Measurements from ENCODE around the gene DNAJC21.
"Not testable (repeated sequence)": the region's sequence is repeated elsewhere in the genome, so short reads cannot be mapped to it uniquely, and the experiment has no call there.

The DNAJC21 gene

GRCh38 chr5:34919077-34919476 is 10.3 kb upstream of the DNAJC21 start:
- DNase-seq (ENCODE audit: low spot score) (no peak), ATAC-seq (ENCODE audit: low read depth) (no peak)
- Histone ChIP-seq H3K4me1 (ENCODE audit: insufficient read depth, poor library complexity, severe bottlenecking) (peaks cover 30% of the 10 kb centered on the region), H3K27ac (ENCODE audit: poor library complexity, severe bottlenecking) (no peak overlapping the region), H3K27me3 (ENCODE audit: insufficient read depth, poor library complexity, severe bottlenecking) (no peaks in the 10 kb centered on the region), H3K9me3 (ENCODE audit: severe bottlenecking) (no peaks in the 10 kb centered on the region), H3K4me3 (ENCODE audit: severe bottlenecking) (no peak overlapping the region), H3K36me3 (ENCODE audit: low read depth) (peaks cover 75% of the 10 kb centered on the region)
- TF ChIP-seq, protein P1, sequence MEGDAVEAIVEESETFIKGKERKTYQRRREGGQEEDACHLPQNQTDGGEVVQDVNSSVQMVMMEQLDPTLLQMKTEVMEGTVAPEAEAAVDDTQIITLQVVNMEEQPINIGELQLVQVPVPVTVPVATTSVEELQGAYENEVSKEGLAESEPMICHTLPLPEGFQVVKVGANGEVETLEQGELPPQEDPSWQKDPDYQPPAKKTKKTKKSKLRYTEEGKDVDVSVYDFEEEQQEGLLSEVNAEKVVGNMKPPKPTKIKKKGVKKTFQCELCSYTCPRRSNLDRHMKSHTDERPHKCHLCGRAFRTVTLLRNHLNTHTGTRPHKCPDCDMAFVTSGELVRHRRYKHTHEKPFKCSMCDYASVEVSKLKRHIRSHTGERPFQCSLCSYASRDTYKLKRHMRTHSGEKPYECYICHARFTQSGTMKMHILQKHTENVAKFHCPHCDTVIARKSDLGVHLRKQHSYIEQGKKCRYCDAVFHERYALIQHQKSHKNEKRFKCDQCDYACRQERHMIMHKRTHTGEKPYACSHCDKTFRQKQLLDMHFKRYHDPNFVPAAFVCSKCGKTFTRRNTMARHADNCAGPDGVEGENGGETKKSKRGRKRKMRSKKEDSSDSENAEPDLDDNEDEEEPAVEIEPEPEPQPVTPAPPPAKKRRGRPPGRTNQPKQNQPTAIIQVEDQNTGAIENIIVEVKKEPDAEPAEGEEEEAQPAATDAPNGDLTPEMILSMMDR (IDR thresholded peaks at IDR 0.05; ENCODE audit: poor library complexity, severe bottlenecking): peak; percentile 5

GRCh38 chr5:34923256-34923655 is 6.1 kb upstream of the DNAJC21 start:
- Histone ChIP-seq H3K27ac (ENCODE audit: poor library complexity, severe bottlenecking) (peak overlapping the region; percentile 41), H3K4me1 (ENCODE audit: insufficient read depth, poor library complexity, severe bottlenecking) (peaks cover 23% of the 10 kb centered on the region), H3K36me3 (ENCODE audit: low read depth) (peaks cover 88% of the 10 kb centered on the region)
- ATAC-seq (ENCODE audit: low read depth); H3K9me3 ChIP-seq (ENCODE audit: severe bottlenecking); H3K4me3 ChIP-seq (ENCODE audit: severe bottlenecking); H3K27me3 ChIP-seq (ENCODE audit: insufficient read depth, poor library complexity, severe bottlenecking); DNase-seq (ENCODE audit: low spot score): not testable (repeated sequence)

GRCh38 chr5:34923694-34924461 is 5.5 kb upstream of the DNAJC21 start:
- Histone ChIP-seq H3K4me1 (ENCODE audit: insufficient read depth, poor library complexity, severe bottlenecking) (peaks cover 23% of the 10 kb centered on the region), H3K27me3 (ENCODE audit: insufficient read depth, poor library complexity, severe bottlenecking) (no peaks in the 10 kb centered on the region), H3K27ac (ENCODE audit: poor library complexity, severe bottlenecking) (peak overlapping the region; percentile 41), H3K9me3 (ENCODE audit: severe bottlenecking) (no peaks in the 10 kb centered on the region), H3K36me3 (ENCODE audit: low read depth) (peaks cover 82% of the 10 kb centered on the region), H3K4me3 (ENCODE audit: severe bottlenecking) (no peak overlapping the region)
- ATAC-seq (ENCODE audit: low read depth) (peak; percentile 97), DNase-seq (ENCODE audit: low spot score) (no peak)
- TF ChIP-seq, protein P1 (IDR thresholded peaks at IDR 0.05; ENCODE audit: poor library complexity, severe bottlenecking): no peak

DNA sequence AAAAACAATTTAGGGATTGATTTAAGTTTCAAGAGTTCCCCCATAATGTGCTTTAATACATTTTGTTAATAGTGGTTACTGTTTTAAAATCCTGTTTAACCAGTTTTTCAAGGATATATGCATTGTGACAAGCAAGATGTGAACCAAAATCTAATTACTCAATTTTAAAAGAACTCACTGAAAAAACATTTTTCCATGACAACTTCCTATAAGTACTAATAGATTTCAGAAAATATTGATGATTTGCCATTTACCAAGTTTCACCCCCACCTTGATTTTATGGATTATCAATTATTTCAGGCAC is 4.9 kb upstream of the DNAJC21 start:
- Histone ChIP-seq H3K4me3 (ENCODE audit: severe bottlenecking) (no peak overlapping the region), H3K4me1 (ENCODE audit: insufficient read depth, poor library complexity, severe bottlenecking) (peaks cover 23% of the 10 kb centered on the region), H3K27ac (ENCODE audit: poor library complexity, severe bottlenecking) (peak overlapping the region; percentile 41), H3K9me3 (ENCODE audit: severe bottlenecking) (no peaks in the 10 kb centered on the region), H3K27me3 (ENCODE audit: insufficient read depth, poor library complexity, severe bottlenecking) (no peaks in the 10 kb centered on the region), H3K36me3 (ENCODE audit: low read depth) (peaks cover 78% of the 10 kb centered on the region)
- TF ChIP-seq, protein P1 (IDR thresholded peaks at IDR 0.05; ENCODE audit: poor library complexity, severe bottlenecking): no peak
- ATAC-seq (ENCODE audit: low read depth) (no peak), DNase-seq (ENCODE audit: low spot score) (no peak)

DNA sequence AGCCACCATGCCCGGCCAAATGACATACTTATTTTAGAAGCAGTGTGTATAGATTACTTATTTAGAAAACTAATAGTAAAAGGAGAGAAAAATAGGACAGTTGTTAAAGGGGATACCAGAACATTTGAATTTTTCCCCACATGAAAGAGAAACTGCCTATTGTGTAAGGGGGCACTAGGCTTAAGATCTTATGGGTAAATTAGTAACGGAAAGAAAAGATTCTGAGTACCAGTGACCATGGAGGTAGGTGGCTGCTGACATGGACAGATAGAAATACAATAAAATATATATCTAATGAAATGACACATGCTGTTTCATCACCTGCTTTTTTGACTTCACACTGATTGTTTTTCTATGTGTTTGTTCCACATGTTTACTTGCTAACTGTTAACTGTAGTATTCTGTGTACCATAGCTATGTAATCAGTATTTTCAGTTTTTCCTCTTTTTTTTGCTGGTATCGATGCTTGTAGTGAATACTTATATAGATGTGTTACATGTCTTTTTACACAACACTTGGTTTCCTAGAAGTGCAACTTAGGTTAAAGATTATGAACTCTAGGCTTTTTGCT is 3.0 kb upstream of the DNAJC21 start:
- Histone ChIP-seq H3K36me3 (ENCODE audit: low read depth) (peaks cover 58% of the 10 kb centered on the region), H3K4me1 (ENCODE audit: insufficient read depth, poor library complexity, severe bottlenecking) (peaks cover 32% of the 10 kb centered on the region), H3K9me3 (ENCODE audit: severe bottlenecking) (no peaks in the 10 kb centered on the region), H3K27me3 (ENCODE audit: insufficient read depth, poor library complexity, severe bottlenecking) (no peaks in the 10 kb centered on the region), H3K4me3 (ENCODE audit: severe bottlenecking) (no peak overlapping the region), H3K27ac (ENCODE audit: poor library complexity, severe bottlenecking) (no peak overlapping the region)
- ATAC-seq (ENCODE audit: low read depth) (no peak), DNase-seq (ENCODE audit: low spot score) (no peak)
- TF ChIP-seq, protein P1 (IDR thresholded peaks at IDR 0.05; ENCODE audit: poor library complexity, severe bottlenecking): no peak

All from RWPE2 (cell line).